NCI-H526 (cell line): ENCODE measurements around the gene C8B.

Experiments used
- DNase-seq, 2 experiments: peaks; one replicate each; lab custom pipeline; 2025; lab: John Stamatoyannopoulos, UW

C8B gene

DNA sequence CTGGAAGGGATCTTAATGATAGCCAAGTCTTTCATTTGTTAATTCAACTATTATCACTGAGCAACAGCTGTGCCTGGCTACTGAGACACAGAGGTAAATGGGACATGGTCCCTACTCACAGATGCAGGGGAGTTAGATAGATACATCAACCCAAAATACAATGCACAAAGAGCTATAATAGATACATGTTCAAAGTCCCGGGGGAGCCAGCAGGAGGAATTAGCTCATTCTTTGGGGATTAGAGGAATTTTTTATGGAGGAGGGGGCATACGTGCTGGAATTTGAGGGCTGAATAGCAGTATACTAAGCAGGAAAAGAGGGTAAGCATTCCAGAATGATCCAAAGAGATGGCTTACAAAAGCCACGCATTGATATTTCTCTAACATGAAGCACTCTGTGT is 34.6 kb downstream of the C8B start:
- DNase-seq: no peak

DNA sequence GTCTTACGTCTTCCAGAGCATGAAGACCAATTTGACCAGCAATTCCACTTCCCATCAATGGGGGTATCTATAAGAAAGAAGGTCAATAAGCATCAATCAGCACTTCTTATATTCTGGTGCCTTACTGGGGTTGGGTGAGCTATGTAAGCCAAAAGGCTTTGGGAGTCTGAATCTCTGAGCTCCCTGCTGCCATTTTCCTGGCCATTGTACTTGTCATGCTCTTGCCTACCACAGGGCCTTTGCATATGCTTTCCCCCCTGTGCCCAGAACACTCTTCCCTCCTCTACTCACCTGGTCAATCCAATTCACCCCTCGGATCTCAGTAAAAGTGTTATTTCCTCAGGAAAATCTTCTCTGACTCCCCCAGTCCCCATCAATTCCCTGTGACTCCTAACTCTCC is 36.3 kb downstream of the C8B start:
- no peak for DNase-seq

DNA sequence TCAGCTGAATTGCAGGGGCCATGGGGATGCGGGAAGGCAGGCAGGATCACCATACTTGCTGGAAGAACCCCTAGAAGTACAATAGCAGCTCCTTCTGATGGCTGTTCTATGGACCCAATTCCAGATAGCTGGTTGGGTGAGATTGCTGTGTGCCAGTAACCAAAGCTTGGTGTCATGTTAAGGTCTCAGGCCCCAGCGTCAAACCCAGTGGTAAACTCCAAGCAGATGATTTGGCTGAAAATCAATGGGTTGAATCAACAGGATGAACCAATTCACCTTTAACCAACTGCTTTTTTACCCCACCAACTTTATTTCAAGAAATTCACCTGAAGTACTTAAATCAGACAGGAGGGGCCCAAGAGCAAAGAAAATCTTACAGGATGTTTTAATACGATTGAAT is 37.8 kb downstream of the C8B start:
- no peak for DNase-seq

DNA sequence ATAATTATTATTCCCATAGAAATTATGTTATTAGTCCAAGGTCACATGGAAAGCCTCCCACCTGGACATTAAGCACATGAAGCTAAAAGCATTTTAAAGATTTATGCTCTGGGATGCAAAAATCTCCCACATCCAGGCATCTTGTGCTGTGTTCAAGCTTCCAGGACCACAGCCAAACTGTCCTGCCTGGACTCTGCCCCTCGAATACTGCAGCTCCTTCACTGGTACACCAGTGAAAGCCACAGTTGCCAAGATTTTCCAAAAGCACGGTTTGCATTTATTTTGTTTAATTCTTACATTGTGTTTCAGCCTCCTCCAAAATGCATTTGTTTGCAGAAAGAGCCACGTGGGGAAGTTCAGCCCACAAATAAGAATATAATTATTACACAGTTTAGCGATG is 38.6 kb downstream of the C8B start:
- DNase-seq: no peak

DNA sequence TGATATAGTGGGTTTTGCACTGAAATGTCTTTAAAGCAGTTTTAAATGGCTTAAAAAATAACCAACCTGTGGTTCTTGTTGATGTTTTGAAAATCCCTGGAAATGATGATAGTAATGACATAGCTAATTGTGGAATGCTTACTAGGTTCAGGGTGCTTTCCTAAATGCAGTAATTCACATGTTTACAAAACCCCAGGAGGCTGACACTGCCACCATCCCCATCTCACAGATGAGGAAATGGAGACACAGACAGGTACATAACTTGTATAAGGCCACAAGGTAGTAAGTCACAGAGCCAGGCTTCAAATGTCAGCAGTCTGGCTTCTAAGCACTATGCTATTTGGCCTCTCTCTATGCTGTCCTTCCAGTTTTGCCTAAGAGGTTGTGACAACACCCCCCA is 40.6 kb downstream of the C8B start:
- no peak for DNase-seq

DNA sequence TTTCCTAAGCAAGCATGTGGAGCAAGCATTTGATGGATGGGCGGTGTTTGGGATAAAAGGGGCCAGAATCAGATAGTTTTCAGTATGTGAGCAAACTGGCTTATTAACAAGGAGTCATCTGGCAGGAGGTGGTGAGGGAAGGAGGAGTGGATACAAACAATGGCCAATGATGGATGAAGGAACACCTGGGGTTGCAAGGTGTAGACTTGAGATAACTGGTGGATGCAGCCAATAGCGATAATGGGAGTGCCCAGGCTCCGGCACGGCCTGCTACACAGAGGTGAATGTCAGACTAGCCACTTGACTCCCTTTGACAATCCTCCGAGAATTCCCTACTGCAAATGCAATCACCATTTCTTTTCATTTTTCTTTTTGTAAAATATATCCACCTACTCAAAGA is 41.7 kb downstream of the C8B start:
- DNase-seq: no peak

DNA sequence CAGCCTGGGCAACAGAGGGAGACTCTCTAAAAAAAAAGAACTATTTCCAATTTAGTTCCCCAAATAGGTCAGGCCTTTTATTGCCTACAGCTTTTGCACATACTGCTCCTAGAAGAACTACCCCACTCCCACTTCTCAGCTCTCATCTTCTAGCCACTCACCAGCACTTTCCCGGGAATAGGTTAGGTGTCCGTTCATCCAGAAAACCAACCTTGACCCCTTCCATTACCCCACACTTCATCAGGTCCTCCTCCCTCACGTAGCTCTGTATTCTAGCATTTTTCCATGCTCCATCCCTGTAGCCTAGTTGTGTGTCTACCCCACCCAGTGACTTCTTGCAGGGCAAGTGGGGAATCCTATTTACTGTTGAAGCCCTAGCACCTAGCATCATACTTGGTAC is 42.6 kb downstream of the C8B start:
- DNase-seq: no peak

DNA sequence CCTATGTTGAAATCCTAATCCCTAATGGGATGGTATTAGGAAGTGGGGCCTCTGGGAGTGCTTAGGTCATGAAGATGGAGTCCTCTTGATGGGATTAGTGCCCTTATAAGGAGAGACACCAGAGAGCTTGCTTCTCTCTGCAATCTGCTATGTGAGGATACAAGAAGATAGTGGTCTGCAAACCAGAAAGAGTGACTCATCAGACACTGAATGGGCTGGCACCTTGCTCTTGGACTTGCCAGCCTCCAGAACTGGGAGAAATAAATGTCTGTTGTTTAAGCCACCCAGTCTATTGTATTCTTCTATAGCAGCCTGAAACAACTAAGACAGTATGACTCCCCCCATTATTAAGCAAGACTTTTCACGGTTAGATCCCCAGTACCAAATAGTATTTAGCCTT is 43.3 kb downstream of the C8B start:
- no peak for DNase-seq

DNA sequence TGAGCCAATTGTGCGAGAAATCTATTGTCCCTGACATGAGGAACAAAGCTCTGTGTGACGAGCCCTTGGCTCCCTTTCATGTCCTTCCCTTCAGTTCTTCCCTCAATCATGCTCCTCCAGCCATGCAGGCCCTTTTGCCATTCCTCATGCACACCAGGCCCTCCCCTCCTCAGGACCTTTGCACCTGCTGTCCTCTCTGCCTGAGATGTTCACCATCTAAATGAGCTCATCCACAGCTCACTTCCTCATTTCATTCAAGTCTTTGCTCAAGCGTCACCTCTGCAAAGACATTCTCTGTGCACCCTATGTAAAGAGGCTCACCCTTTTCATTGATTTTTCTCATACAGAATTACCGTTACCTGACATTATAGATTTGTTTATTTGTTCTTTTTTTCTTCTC is 43.7 kb downstream of the C8B start:
- DNase-seq: no peak

DNA sequence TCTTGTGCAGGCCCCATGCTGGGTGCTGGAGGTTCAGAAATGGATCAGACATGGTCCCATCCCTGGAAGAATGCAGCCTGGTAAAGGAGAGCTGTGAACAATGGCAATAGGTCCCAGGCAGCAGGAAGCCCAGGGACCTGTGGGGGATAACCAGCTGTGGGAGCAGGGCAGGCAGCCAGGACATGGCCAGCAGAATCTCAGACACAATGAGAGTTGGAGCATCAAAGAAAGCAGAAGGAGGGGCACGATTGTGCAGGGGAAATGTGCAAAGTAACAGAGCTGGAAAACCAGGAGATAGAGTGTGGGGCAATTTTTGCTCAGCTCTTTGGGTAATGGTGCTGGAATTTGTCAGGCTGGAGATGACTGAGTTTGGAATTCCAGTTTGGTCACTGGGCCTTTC is 44.3 kb downstream of the C8B start:
- no peak for DNase-seq

DNA sequence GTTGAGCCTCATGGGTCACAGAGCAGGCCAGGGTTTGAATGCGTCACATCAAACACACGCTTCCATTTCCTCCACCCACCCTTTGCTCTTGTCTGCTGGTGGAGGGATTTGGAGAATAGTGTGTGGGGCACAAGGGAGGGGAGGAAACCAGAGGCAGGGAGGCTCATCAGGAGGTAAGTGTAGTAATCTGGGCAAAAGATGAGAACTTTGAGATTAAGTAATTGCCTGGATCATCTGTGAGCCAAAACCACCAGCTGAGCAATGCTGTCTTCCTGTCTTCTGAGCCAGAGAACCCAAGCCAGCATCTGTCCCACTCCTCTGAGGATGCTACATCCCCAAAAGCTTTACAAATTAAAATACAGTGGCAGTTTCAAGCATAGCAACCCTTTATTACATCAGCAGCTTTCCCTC is 45.2 kb downstream of the C8B start:
- no peak for DNase-seq

DNA sequence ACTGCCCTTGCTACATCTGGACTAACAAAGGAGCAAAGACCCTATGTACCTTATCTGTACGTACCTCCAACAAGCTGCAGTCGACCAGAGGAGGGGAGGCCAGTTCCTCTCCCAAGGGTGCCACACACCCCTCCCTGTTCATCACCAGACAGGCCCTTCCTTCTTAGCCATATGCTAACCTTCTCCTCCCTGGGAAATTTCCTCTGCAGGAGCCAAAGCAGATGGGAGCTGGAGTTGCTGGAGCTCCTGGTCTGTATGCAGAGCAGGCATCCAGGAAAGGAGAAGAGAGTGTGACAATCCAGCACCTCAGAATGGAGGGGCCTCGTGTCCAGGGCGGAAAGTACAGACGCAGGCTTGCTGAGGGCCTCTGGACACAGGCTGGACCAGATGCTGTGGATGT is 48.5 kb downstream of the C8B start:
- DNase-seq: no peak

DNA sequence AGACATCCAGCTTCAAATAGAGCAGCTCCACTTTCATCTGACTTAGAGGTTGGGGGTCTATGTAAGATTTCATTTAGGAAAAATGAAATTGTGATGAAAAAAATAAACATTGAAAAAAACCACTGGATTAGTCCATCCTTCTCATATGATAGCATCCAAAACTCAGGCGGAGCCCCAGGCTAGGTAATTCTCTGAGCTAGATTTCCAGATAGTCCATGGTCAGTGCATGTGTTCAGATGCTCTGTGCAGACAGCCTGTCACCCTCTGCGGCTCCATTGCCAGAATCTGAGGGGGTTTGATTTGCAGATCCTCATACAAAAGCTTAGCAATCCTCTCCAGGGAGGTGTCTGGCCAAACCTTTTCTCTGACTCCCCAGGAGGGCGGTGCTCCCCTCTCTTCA is 49.2 kb downstream of the C8B start:
- DNase-seq: no peak

DNA sequence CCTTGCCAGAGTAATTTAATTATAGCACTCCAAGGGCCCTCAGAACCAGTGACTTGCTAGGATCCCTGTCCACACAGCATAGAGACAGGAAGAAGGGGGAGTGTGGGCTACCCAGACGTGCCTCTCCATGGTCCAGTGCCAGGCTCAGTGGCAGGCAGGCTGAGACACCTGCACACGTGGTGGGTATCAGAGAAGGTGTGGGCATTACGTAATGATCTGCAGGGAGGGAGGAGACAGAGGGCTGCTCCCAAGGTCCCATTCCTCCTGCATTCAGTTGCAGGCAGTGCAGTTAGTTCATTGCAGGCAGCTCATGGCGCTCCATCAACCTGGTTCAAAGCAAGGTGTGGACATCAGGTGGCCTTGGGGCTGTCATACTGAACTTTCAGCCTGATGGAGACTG is 49.9 kb downstream of the C8B start:
- DNase-seq: no peak

DNA sequence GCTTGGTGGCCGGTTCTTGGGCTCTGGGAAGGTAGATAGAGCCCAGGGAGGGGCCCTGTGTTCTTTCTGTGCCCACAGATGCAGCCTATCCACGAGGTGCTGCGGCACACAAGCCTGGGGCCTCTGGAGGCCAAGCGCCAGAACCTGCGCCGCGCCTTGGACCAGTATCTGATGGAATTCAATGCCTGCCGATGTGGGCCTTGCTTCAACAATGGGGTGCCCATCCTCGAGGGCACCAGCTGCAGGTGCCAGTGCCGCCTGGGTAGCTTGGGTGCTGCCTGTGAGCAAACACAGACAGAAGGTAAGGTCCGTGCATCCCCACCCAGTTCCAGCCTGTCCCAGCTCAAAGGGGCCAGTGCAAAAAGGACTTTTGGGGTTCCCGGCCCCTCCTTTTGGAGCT is 53.5 kb downstream of the C8B start:
- no peak for DNase-seq

DNA sequence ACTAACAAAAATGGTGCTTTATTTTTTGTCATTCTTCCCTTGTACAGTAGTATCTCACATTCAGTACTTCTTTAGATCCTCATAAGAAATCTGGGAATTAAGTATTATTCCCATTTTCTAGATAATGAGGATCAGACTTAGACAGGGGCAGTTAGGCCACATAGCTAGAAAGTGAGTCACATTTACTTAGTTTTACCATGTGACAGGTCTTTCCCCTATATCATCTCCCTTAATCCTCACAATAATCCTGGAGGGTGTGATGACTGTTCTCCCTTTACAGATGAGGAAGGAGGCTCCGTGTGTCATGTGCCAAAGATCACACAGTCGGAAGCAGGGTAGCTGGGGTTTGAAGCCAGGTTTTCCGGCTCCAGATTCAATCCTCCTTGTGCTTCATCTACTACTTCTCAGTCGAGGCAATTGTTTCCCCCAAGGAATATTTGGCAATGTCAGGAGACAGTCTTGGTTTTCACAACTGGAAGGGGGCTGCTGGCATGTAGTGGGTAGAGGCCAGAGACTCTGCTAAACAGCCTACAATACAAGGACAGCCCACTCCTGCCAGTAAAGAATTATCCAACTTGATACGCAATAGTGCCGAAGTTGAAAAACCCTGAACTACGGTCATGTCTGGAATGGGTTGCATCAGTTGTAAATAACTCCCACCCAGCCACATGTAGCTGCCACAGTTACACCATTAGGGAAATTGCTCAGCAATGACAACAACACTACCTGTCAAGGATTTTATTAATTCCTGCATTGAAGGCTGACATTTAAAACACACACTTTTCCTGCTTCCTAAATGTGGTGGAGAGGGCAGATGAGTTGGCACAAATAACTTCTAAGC is 54.5 kb downstream of the C8B start:
- no peak for DNase-seq

DNA sequence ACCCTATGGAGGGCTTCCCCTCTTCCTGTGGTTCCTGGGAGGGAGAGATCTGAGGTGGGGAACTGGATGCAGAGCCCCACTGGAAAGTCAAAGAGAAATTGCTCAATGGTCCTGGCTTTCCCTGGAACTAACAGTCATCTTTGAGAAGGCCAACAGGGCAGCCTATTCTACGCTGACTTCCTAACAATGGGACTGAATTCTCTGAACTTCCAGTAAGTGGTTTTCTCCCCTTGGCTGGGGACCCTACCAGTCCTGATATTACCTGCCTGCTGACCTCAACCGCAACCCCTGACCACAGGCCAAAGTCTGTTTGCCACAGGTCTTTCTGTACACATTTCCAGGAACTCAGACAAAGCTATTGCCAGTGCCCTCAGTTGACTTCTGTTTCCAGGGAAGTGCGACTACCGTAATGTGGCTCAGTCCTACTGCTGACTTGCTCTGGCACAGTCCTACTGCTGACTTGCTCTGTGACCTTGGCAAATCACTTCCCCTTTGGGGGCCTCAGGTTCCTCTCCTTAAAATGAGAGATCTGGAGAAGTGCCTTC is 55.3 kb downstream of the C8B start:
- no peak for DNase-seq

DNA sequence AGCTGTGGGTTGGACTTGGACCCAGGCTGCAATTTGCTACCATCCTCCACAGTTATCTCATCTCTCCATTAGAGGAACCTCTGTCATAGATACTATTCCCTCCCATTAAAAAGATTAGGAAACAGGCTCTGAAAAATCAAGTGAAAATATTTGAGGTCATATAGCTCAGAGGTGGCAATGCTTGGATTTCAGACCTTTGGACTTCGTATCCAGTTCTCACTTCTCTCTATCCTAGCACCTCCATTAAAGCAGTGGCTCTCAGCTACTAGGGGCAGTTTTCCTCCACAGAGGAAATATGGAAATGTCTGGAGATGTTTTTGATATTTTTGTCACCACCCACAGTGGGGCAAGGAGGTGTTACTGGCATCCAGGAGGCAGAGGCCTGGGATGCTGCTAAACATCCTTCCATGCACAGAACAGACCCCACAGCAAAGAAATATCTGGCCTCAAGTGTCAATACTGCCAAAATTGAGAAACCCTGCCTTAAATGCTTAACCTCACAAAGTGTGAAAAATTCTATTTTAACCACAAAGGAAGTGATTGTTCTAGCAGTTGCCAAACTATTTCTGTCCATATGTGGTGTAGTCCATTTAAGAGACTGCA is 57.1 kb downstream of the C8B start:
- DNase-seq: no peak

DNA sequence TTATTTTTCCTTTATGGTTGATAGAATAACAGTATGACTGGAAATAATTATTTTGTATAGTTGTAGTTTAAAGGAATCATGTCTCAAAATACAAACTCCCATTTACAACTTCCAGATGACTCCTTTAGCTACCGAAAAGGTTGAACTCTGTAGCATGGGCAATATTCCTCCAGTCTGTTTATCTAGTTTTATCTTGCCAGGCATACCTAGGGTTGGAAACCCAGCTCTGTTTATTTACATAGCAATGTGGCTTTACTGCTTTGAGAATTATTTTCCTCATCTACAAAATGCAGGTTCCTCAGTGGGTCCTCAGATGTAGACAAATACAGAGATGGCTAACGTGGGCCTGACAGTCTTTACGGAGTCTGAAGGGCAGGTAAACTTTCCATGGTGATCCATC is 60.1 kb downstream of the C8B start:
- no peak for DNase-seq

DNA sequence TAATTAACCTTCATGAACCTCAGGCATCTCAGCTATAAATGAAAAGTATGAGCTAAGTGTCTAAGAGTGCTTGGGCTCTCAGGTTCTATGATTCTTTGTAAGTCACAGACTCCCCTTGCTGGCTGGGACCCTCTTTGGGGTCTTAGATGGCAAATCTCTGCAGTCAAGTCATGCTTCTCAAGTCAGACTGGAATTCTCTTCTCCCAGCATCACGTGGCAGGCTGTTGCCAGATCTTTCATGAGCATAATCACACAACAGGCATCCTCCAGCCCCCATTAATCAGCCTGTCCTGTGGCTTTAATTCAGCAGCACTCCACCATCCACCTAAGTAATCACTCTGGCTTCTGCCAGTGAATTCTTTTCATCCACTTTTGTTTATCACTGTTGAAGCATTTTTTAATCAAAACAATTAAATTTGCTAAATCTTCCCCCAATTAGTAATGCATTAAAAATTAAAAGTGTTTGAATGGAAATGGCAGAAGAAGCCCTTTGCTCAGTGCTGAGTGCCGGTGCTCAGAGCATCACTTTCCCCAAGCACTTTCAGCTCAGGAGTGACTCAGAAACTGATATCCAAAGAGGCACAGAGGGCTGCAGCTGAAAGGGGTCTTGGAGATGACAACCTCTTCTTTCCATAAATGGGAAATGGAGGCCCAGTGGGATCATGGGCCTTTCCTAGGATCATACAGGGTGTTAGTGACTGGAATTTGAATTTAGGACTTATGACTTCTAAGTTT is 61.0 kb downstream of the C8B start:
- DNase-seq: no peak

DNA sequence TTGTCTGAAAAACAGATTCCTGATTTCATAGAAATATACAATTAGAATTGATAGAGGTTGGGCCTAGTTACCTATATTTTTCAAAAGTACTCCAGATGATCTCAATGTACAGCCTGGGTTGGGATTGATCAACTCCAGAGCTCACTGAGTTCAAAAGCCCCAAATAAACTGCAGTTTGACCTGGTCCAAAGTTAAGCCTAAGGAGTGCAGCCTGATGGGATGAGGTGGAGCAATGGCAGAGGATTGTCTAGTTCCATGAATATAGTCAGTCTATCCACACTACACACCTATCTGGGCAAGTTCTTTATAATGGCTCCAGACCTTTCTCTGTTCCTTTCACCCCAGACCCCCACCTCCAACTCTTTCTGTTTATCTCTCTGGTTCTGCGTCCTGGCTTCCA is 62.0 kb downstream of the C8B start:
- no peak for DNase-seq

DNA sequence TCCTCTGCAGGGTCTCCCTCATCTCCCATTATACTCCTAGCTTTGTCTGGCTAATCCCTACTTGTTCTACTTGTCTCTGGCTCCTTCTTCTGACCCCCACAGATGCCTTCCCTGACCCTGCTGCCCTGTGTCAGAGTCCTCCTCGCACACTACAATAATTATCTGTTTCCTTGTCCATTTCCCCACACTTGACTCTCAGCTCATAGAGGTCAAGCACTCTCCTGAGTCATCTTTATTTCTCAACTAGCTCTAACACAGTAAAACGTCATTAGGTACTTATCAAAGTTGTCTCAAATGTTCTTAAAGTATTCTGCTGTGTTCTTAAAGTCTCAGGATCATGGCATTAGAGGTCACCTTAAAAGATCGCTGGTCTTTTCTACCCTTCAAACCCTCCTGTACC is 64.1 kb downstream of the C8B start:
- no peak for DNase-seq

DNA sequence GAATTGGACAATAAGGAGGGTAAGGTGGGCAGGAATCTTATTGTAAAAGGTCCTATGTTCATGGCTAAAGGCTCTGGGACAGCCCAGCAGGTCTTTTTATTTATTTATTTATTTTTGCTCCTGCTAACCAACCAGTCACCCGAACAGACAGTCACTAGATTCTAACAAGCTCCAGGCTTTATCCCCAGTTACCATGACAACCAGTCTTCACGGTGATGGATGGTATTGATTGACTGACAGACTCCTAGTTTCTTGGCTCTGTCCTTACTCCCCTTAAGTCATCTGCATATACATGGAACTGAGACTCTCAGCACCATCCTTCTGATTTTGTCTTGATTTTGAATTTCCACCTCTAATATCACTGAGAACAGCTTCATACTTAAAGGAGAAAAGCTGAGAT is 66.9 kb downstream of the C8B start:
- no peak for DNase-seq
